GM21717 (cell line): ENCODE results near the gene NR1H2.

Source experiments
- ATAC-seq: cut with Tn5 transposase; IDR thresholded peaks from one replicate; pipeline ENCODE4 v1.9.1; 2021; ENCODE audit warnings: mild to moderate bottlenecking, moderate library complexity; ENCODE audit not compliant: unreplicated experiment

The NR1H2 gene

GRCh38 chr19:50399368-50399745 is 23.1 kb downstream of the NR1H2 start:
- no peak for ATAC-seq

DNA sequence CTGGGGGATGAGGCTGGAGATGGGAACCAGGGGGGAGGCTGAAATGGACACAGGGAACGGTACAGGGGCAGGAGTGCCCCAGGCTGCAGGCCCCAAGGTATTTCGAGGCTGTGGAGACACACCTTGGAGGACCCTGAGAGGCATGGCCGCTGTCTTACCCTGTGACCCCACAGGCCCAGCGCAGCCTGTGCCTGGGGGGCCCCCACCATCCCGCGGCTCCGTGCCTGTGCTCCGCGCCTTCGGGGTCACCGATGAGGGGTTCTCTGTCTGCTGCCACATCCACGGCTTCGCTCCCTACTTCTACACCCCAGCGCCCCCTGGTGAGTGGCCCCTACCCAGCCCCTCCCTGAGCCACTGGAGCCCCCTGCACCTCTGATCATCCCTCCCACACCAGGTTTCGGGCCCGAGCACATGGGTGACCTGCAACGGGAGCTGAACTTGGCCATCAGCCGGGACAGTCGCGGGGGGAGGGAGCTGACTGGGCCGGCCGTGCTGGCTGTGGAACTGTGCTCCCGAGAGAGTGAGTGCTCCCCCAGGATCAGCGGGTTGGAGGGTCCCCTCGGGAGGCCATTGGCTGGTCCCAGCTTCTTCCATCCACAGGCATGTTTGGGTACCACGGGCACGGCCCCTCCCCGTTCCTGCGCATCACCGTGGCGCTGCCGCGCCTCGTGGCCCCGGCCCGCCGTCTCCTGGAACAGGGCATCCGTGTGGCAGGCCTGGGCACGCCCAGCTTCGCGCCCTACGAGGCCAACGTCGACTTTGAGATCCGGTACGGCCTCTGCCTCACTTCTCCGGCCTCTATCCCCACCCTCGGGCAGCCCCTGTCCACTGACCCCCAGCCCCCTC is 25.6 kb downstream of the NR1H2 start:
- no peak for ATAC-seq

DNA sequence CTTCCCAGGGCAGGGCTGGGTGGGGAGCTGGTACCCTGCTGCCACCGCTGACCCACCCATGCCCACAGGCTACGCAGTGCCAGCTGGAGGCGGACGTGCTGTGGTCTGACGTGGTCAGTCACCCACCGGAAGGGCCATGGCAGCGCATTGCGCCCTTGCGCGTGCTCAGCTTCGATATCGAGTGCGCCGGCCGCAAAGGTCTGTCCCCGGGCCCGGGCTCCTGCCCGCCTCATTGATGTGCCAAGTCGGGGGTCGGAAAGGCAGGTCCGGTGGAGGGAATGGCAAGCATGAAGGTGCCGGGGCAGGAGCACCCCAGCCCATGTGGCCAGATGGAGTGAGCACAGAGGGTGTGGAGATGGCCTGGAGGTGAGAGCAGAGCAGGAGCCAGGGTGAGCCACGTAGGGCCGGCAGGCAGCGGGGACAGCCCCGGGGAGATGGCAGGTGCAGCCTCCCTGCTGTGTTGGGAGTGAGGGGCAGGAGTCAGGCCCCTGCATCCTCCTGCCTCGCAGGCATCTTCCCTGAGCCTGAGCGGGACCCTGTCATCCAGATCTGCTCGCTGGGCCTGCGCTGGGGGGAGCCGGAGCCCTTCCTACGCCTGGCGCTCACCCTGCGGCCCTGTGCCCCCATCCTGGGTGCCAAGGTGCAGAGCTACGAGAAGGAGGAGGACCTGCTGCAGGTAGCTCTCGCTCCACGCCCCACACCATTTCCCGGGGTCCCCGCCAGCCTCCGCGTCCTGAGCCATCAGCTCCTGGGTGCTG is 26.5 kb downstream of the NR1H2 start:
- no peak for ATAC-seq

GRCh38 chr19:50406156-50406820 is 30.0 kb downstream of the NR1H2 start:
- no peak for ATAC-seq

DNA sequence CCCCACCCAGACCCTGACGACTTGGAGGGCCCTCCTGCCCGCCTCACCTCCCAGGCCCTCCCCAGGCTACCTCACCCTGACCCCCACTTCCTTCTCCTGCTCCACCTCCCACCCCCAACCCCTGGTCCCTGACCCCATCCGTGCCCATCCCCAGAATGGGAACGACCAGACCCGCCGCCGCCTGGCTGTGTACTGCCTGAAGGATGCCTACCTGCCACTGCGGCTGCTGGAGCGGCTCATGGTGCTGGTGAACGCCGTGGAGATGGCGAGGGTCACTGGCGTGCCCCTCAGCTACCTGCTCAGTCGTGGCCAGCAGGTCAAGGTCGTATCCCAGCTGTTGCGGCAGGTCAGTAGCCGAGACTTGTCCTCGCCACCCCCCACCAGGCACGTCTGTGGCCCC is 30.6 kb downstream of the NR1H2 start:
- no peak for ATAC-seq

DNA sequence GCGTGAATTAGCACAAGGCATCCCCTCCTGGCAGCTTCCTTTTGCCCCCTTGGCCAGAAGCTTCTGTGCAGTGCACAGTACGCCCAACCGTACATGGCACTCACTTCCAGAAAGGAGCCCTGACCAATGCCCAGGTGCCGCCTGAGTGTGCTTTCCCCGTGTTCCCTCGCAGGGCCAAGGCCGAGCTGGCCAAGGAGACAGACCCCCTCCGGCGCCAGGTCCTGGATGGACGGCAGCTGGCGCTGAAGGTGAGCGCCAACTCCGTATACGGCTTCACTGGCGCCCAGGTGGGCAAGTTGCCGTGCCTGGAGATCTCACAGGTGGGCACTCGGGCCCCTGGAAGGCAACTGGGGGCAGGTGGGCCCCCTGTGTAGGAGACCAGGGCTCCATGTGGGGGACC is 33.1 kb downstream of the NR1H2 start:
- no peak for ATAC-seq

DNA sequence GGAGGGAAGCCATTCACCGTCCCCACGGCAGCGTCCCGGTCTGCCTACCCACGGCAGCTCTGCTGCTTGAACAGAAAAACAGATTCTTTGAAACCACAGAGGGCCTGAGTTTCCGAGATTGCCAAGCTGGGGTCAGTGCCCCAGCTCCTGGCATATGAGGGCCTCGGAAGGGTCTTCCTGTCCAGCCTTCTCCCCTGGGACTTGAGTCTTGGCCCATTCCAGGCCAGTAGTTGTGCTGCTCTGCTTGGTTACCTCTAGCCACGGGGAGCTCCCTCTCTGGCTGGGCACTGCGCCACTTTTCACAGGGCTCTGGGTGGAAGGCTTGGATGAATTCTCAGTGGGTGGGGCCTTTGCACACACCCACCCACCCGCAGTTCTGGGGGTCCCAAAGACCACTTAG is 33.9 kb downstream of the NR1H2 start:
- no peak for ATAC-seq

GRCh38 chr19:50412419-50412818 is 36.2 kb downstream of the NR1H2 start:
- ATAC-seq = no peak

- no peak for ATAC-seq
Observed at GRCh38 chr19:50413096-50413495, 36.8 kb downstream of the NR1H2 start.

DNA sequence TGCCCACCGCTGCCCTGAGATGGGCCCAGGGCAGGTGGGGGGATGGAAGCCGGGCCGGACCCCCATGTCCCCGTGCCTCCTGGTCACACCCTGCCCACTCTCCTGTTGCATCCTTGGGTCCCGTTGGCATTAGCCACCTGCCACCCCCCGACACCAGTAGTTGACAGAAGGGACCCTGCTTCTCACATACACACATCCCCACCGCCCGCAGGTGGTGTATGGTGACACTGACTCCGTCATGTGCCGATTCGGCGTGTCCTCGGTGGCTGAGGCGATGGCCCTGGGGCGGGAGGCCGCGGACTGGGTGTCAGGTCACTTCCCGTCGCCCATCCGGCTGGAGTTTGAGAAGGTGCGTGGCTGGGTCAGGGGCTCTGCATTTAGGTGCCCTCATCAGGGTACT is 37.3 kb downstream of the NR1H2 start:
- ATAC-seq = no peak

DNA sequence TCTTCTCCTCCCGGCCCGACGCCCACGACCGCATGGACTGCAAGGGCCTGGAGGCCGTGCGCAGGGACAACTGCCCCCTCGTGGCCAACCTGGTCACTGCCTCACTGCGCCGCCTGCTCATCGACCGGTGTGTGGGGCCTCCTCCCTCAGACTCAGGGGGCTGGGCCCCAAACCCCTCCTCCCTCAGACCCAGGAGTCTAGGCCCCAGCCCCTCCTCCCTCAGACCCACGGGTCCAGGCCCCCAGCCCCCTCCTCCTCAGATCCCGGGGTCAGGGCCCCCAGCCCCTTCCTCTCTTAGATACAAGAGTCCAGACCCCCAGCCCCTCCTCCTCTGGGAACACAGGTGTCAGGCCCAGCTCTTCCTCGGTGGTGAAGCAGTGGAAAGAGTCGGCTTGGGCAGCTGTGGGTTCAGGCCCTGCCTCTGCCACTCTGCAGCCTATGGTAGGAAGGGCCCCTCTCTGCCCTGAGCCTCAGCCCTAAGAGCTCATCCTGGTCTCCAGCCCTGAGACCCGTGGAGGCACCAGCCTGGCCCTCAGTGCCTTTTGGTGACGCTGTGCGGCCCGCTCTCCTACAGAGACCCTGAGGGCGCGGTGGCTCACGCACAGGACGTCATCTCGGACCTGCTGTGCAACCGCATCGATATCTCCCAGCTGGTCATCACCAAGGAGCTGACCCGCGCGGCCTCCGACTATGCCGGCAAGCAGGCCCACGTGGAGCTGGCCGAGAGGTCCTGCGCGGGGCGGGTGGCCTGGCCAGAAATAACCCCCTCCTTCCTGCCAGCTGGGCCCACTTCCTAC is 38.8 kb downstream of the NR1H2 start:
- ATAC-seq = no peak

DNA sequence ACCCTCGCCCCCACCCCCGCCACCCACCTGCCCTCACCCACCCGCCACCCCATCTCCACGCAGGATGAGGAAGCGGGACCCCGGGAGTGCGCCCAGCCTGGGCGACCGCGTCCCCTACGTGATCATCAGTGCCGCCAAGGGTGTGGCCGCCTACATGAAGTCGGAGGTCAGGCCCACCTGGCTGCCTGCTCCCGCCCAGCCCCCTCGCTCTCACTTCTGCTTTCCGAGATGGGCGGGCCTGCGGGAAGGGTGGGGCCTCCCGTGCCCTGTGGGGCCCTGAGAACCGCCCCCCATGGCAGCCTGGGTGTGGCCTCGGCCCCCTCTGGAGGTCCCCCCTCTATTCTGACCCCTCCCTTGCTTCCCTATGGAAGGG is 39.4 kb downstream of the NR1H2 start:
- ATAC-seq = peak; percentile 37

DNA sequence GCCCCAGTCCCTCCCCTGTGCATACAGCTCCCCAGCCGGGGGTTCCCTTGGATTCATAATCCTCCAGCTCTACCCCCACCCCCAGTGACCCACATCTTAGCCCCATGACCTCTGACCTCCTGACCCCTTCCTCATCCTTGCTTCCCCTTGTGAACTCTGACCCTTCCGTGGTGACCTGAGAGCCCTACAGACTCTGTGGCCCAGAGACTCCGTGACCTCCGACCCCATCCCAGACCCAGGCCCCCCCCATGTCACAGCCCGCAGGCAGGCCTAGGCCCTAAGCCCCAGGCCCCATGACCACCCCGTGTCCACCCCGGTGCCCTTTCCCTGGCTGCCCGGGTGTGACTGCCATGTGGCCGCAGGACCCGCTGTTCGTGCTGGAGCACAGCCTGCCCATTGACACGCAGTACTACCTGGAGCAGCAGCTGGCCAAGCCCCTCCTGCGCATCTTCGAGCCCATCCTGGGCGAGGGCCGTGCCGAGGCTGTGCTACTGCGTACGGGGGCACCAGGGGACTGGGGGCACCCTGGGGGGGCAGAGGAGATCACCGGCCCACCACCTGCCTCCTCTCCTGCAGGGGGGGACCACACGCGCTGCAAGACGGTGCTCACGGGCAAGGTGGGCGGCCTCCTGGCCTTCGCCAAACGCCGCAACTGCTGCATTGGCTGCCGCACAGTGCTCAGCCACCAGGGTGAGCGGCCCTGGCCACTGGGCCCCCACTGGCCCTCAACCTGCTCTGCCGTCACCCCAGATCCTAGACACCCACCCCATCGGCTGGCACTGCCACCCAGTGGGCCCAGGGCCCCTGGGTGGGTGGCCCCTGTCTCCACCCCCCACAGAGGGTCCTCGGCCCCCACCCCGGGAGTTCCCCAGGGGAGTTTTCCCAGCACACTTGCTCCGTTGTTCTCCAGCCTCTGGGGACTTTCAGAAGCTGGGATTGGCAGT is 40.0 kb downstream of the NR1H2 start:
- no peak for ATAC-seq

DNA sequence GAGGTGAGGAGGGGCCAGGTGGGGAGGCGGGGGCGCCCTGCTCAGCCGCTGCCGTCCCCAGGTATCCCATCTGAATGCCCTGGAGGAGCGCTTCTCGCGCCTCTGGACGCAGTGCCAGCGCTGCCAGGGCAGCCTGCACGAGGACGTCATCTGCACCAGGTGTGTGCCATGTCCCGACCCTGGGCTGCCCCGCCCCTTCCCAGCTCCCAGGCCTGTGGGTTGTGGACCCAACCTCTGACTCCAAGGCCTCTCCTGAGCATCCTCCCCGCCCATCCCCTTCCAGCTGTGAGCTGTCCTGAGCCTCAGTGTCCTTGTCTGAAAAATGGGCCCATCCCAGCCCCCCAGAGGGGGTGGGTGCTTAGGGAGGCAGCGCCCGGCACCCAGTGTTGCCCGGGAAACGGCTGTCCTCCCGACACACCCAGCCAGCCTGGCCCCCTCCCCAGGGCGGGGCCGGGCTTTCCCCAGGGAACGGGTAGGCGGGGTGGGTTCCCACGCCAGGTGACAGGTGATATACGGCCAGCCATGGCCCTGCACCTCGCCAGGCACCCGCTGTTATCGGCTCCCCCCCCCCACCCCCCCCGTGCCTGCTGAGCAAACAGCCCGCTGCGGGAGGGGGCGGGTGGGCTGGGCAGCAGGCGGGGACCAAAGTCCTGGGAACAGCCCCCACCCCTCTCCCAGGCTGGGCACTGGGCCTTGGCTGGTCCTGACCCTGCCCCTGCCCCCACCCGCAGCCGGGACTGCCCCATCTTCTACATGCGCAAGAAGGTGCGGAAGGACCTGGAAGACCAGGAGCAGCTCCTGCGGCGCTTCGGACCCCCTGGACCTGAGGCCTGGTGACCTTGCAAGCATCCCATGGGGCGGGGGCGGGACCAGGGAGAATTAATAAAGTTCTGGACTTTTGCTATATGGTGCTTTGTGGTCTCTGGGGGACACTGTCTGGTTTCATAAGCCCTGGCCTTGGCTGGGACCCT is 41.1 kb downstream of the NR1H2 start:
- ATAC-seq = no peak

- no peak for ATAC-seq
Observed at GRCh38 chr19:50418176-50419021, 42.1 kb downstream of the NR1H2 start, which contains the start of gene SPIB. SPIB (plus strand) TSS chr19:50418938; CDS start chr19:50418963, 25 bp downstream.

DNA sequence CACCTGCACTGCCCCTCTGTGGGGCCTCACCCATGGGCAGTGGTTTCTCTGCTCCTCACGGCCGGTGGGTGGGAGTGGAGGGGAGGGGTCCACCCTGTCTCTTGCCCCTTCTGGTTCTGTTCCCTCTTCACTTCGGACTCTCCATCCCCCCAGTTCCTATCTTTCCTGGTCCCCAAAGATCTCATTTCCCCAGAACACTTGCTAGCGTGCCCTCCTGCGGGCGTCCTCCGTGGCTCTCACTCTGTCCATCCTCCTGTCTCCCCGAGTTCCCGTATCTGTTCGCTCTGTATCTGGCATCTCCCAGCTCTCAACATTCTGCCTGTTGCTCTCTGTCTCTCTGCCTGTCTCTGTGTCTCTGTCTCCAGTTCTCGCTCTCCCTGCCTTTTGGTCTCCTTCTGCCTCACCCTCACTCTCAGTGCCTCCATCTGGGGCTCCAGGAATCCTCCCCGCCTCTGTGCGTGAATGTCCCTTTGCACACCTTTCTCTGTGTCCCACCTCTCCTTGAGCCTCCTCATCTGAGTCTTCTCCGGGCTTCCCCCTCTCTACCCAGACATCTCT is 42.8 kb downstream of the NR1H2 start:
- ATAC-seq = no peak

DNA sequence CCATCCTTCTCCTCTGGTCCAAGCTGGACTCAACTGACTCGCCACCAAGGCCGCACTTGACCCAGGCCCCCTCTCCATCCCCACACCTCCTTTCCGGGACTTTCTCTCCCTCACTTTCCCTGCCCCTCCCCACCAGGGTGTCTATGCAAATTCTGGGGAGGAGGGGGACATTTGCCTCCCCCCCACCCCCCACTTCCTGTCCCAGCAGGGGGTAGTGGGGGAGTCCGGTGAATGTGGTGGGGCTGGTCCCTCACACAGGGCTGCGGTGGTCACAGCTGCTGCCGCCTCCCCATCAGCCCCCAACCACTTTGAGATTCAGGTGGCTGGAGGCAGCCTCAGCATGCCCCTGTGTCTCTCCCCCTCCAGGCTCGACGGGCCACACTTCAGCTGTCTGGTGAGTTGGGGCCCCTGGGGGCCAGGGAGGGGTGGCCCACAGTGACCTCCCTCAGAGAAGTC is 43.4 kb downstream of the NR1H2 start:
- no peak for ATAC-seq
